Keratinocyte (primary cell): ENCODE results near the gene MAP3K5.
A peak's percentile ranks its signal among the peaks of the same experiment; 100 is the strongest.

Experiments
- CTCF ChIP-seq, 3 experiments: IDR thresholded peaks in 1 of 3; conservative IDR thresholded peaks in 1 of 3; optimal IDR thresholded peaks in 1 of 3; 2 replicates in 2 of 3; 3 replicates in 1 of 3; pipeline versions ENCODE3 to v1.5.1; 2011; ENCODE audit warnings: low read length in 3 of 3, mild to moderate bottlenecking in 3 of 3, moderate library complexity in 2 of 3, control low read depth in 1 of 3, inconsistent platforms in 1 of 3; ENCODE audit not compliant: insufficient read depth in 2 of 3; ENCODE audit errors: extremely low read depth in 1 of 3
- EZH2 ChIP-seq: IDR thresholded peaks from one replicate; pipeline ENCODE4 v1.6.1; 2012; ENCODE audit warnings: inconsistent platforms, mild to moderate bottlenecking, low read length, moderate library complexity

DNA sequence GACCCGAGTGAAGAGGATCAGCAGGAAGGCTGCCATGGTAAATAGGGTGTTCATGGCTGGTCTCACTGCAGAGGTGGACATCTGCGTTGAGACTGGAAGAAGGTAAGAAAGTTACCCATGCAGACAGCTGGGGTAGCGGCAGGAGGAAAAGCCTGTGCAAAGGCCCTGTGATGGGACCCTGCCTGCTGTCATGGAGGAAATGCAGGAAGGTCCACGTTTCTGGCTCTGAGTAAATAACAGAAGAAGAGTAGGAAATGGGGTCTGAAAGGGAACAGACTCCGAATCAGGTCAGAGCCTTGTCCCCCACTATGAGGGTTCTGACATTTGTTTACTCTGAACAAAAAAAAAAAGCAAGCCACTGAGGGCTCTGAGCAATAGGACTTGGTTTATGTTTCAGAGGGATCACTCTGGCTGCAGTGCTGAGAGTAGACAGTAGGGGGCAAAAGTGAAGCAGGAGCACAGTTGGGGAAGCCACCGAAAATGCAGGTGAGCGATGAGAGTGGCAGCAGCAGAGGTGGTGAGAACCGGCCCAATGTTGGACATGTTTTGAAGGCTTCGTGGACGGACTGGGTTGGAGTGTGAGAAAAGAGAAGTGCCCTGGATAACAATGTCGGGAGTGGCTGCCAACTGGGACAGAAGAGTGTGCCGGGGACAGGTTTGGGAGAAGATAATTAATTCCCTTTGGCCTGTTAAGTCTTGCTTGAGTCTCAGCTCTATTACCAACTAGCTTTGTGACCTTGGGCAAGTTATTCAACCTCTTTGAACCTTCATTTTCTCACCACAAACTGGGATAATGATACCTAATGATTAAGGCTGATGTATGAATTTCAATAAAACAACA, 184.1 kb downstream of the MAP3K5 start:
- TF ChIP-seq CTCF (optimal IDR thresholded peaks at IDR 0.05 in 1 of 3, IDR thresholded peaks at IDR 0.05 in 1 of 3, conservative IDR thresholded peaks at IDR 0.05 in 1 of 3; ENCODE audit: extremely low read depth in 1 of 3, insufficient read depth in 2 of 3, low read length in 3 of 3) (peak; percentile 87 to 98 (median 91)), EZH2 (no peak)
